ENCODE results near the gene TMEM44.

TMEM44 gene

GRCh38 chr3:194574639-194575483 is 58.4 kb downstream of the TMEM44 start:
- Mint-ChIP-seq H3K9me3 (no peaks in the 10 kb centered on the region), H3K27ac (no peak overlapping the region), H3K36me3 (ENCODE audit: insufficient read depth) (no peaks in the 10 kb centered on the region), H3K4me3 (no peak overlapping the region), H3K4me1 (ENCODE audit: low read depth in 2 of 2) (peaks cover 0 to 5% of the 10 kb centered on the region in 2 donors), H3K27me3 (peaks cover 26 to 66% of the 10 kb centered on the region in 2 donors)
- ATAC-seq (replicated peaks): no peak
- DNase-seq: no peak

- DNase-seq (peak in 2 of 3 experiments; percentile 11 to 16), ATAC-seq (replicated peaks) (peak; percentile 84)
- Mint-ChIP-seq H3K9me3 (no peaks in the 10 kb centered on the region), H3K4me3 (no peak overlapping the region), H3K27ac (no peak overlapping the region), H3K27me3 (peaks cover 26 to 66% of the 10 kb centered on the region in 2 donors), H3K4me1 (ENCODE audit: low read depth in 2 of 2) (peaks cover 0 to 5% of the 10 kb centered on the region in 2 donors), H3K36me3 (ENCODE audit: insufficient read depth) (no peaks in the 10 kb centered on the region)
These were observed 59.4 kb downstream of the TMEM44 start for GRCh38 chr3:194573680-194574437.

- Mint-ChIP-seq H3K27me3 (peaks cover 26 to 66% of the 10 kb centered on the region in 2 donors), H3K4me3 (no peak overlapping the region), H3K27ac (no peak overlapping the region), H3K36me3 (ENCODE audit: insufficient read depth) (no peaks in the 10 kb centered on the region), H3K9me3 (no peaks in the 10 kb centered on the region), H3K4me1 (ENCODE audit: low read depth in 2 of 2) (peaks cover 0 to 5% of the 10 kb centered on the region in 2 donors)
- ATAC-seq (replicated peaks): no peak
- DNase-seq: no peak
These were observed 60.2 kb downstream of the TMEM44 start for GRCh38 chr3:194572944-194573491.

- Mint-ChIP-seq H3K36me3 (ENCODE audit: insufficient read depth) (no peaks in the 10 kb centered on the region), H3K4me3 (no peak overlapping the region), H3K9me3 (no peaks in the 10 kb centered on the region), H3K4me1 (ENCODE audit: low read depth in 2 of 2) (peaks cover 0 to 5% of the 10 kb centered on the region in 2 donors), H3K27me3 (peaks cover 26 to 63% of the 10 kb centered on the region in 2 donors), H3K27ac (no peak overlapping the region)
- ATAC-seq (replicated peaks): no peak
- no peak for DNase-seq
These were observed 61.0 kb downstream of the TMEM44 start for GRCh38 chr3:194572143-194572789.

GRCh38 chr3:194571491-194572142 is 61.6 kb downstream of the TMEM44 start:
- Mint-ChIP-seq H3K27me3 (peaks cover 26 to 69% of the 10 kb centered on the region in 2 donors), H3K4me3 (no peak overlapping the region), H3K27ac (no peak overlapping the region), H3K9me3 (no peaks in the 10 kb centered on the region), H3K36me3 (ENCODE audit: insufficient read depth) (no peaks in the 10 kb centered on the region), H3K4me1 (ENCODE audit: low read depth in 2 of 2) (peaks cover 0 to 5% of the 10 kb centered on the region in 2 donors)
- ATAC-seq (replicated peaks): no peak
- no peak for DNase-seq

GRCh38 chr3:194570898-194571297 is 62.3 kb downstream of the TMEM44 start:
- H3K27ac Mint-ChIP-seq: no peak overlapping the region
- no peaks in the 10 kb centered on the region for H3K9me3 Mint-ChIP-seq
- DNase-seq (no peak), ATAC-seq (replicated peaks) (no peak)
- H3K27me3 Mint-ChIP-seq: peaks cover 26 to 71% of the 10 kb centered on the region in 2 donors
- peaks cover 0 to 5% of the 10 kb centered on the region in 2 donors for H3K4me1 Mint-ChIP-seq (ENCODE audit: low read depth in 2 of 2)
- H3K36me3 Mint-ChIP-seq (ENCODE audit: insufficient read depth): no peaks in the 10 kb centered on the region
- H3K4me3 Mint-ChIP-seq: no peak overlapping the region

- H3K4me3 Mint-ChIP-seq: no peak overlapping the region
- H3K27ac Mint-ChIP-seq: no peak overlapping the region
- H3K9me3 Mint-ChIP-seq: no peaks in the 10 kb centered on the region
- DNase-seq (no peak), ATAC-seq (replicated peaks) (no peak)
- peaks cover 26 to 74% of the 10 kb centered on the region in 2 donors for H3K27me3 Mint-ChIP-seq
- no peaks in the 10 kb centered on the region for H3K36me3 Mint-ChIP-seq (ENCODE audit: insufficient read depth)
- H3K4me1 Mint-ChIP-seq (ENCODE audit: low read depth in 2 of 2): peaks cover 0 to 5% of the 10 kb centered on the region in 2 donors
These were observed 63.0 kb downstream of the TMEM44 start for GRCh38 chr3:194570235-194570634.

GRCh38 chr3:194569252-194569651 is 64.0 kb downstream of the TMEM44 start:
- no peaks in the 10 kb centered on the region for H3K9me3 Mint-ChIP-seq
- H3K4me3 Mint-ChIP-seq: no peak overlapping the region
- peaks cover 0 to 5% of the 10 kb centered on the region in 2 donors for H3K4me1 Mint-ChIP-seq (ENCODE audit: low read depth in 2 of 2)
- no peak overlapping the region for H3K27ac Mint-ChIP-seq
- H3K27me3 Mint-ChIP-seq: peaks cover 33 to 75% of the 10 kb centered on the region in 2 donors
- ATAC-seq (replicated peaks) (no peak), DNase-seq (no peak)
- H3K36me3 Mint-ChIP-seq (ENCODE audit: insufficient read depth): no peaks in the 10 kb centered on the region

GRCh38 chr3:194565597-194566190 is 67.5 kb downstream of the TMEM44 start:
- Mint-ChIP-seq H3K4me1 (ENCODE audit: low read depth in 2 of 2) (no peaks in the 10 kb centered on the region), H3K4me3 (no peak overlapping the region), H3K36me3 (ENCODE audit: insufficient read depth) (no peaks in the 10 kb centered on the region), H3K27ac (no peak overlapping the region), H3K9me3 (no peaks in the 10 kb centered on the region), H3K27me3 (peaks cover 19 to 67% of the 10 kb centered on the region in 2 donors)
- no peak for ATAC-seq (replicated peaks)
- no peak for DNase-seq

- no peak overlapping the region for H3K27ac Mint-ChIP-seq
- H3K9me3 Mint-ChIP-seq: no peaks in the 10 kb centered on the region
- peaks cover 19 to 75% of the 10 kb centered on the region in 2 donors for H3K27me3 Mint-ChIP-seq
- no peaks in the 10 kb centered on the region for H3K4me1 Mint-ChIP-seq (ENCODE audit: low read depth in 2 of 2)
- DNase-seq: no peak
- H3K36me3 Mint-ChIP-seq (ENCODE audit: insufficient read depth): no peaks in the 10 kb centered on the region
- H3K4me3 Mint-ChIP-seq: no peak overlapping the region
- ATAC-seq (replicated peaks): no peak
These were observed 70.2 kb downstream of the TMEM44 start for GRCh38 chr3:194562986-194563385.

GRCh38 chr3:194561306-194561974 is 71.8 kb downstream of the TMEM44 start:
- H3K36me3 Mint-ChIP-seq (ENCODE audit: insufficient read depth): no peaks in the 10 kb centered on the region
- H3K4me1 Mint-ChIP-seq (ENCODE audit: low read depth in 2 of 2): peaks cover 4% of the 10 kb centered on the region in 2 donors
- H3K27ac Mint-ChIP-seq: no peak overlapping the region
- H3K4me3 Mint-ChIP-seq: no peak overlapping the region
- H3K9me3 Mint-ChIP-seq: no peaks in the 10 kb centered on the region
- ATAC-seq (replicated peaks) (no peak), DNase-seq (no peak)
- peaks cover 19 to 64% of the 10 kb centered on the region in 2 donors for H3K27me3 Mint-ChIP-seq

GRCh38 chr3:194560047-194560446 is 73.2 kb downstream of the TMEM44 start:
- ATAC-seq (replicated peaks) (no peak), DNase-seq (no peak)
- Mint-ChIP-seq H3K9me3 (no peaks in the 10 kb centered on the region), H3K27me3 (peaks cover 19 to 50% of the 10 kb centered on the region in 2 donors), H3K27ac (no peak overlapping the region), H3K4me3 (no peak overlapping the region), H3K4me1 (ENCODE audit: low read depth in 2 of 2) (peaks cover 4 to 5% of the 10 kb centered on the region in 2 donors), H3K36me3 (ENCODE audit: insufficient read depth) (no peaks in the 10 kb centered on the region)
